Activated CD8-positive, alpha-beta T cell treated with anti-CD3 and anti-CD28 coated beads, Interleukin-2, amount 10 ng/mL, durations not matched to agents 7 days and 5 days (primary cell): ENCODE results near the gene DACH1. TPM values are rescaled to one million over a fixed set of nuclear protein-coding genes. Genes with fewer than 3 reads are reported as not detected.

Experiments used
- ATAC-seq: fragments of 150-1000 bp; cut with Tn5 transposase; one replicate; pipeline ENCODE4 v1.10.0; 2021; ENCODE audit warnings: moderate library complexity
- CTCF ChIA-PET: fragments of 350-600 bp; sonication (Branson Sonifier 250); formaldehyde crosslinking; loops from one replicate; lab custom pipeline; 2021; ENCODE audit warnings: antibody characterized with exemption; lab: Charles Lee
- POLR2A ChIA-PET: fragments of 350-600 bp; sonication (Branson Sonifier 250); formaldehyde crosslinking; loops from one replicate; lab custom pipeline; 2021; ENCODE audit warnings: antibody characterized with exemption; lab: Charles Lee
- DNase-seq: peaks from one replicate; pipeline ENCODE4 v3.0.0-alpha.2; 2020
- H3K27ac Mint-ChIP-seq: one replicate; pipeline ENCODE4 v1.8.0; 2021; ENCODE audit warnings: mild to moderate bottlenecking, mixed read lengths
- H3K27me3 Mint-ChIP-seq: one replicate; pipeline ENCODE4 v1.8.0; 2021; ENCODE audit warnings: low read depth, mixed read lengths
- H3K36me3 Mint-ChIP-seq: one replicate; pipeline ENCODE4 v1.8.0; 2021; ENCODE audit warnings: low read depth, mixed read lengths
- H3K4me1 Mint-ChIP-seq: one replicate; pipeline ENCODE4 v1.8.0; 2021; ENCODE audit warnings: low read depth, mixed read lengths
- H3K4me3 Mint-ChIP-seq: one replicate; pipeline ENCODE4 v1.8.0; 2021; ENCODE audit warnings: mild to moderate bottlenecking, mixed read lengths
- H3K9me3 Mint-ChIP-seq: one replicate; pipeline ENCODE4 v1.8.0; 2022; ENCODE audit warnings: mixed read lengths; ENCODE audit not compliant: insufficient read depth
- total RNA-seq, 2 experiments: library from RNA; stranded (reverse); gene quantifications; one replicate each; pipeline ENCODE4 v1.2.3, GENCODE V29; 2021

The DACH1 gene
- total RNA-seq, 2 experiments from 2014 or later, result not detected

- ChIA-PET CTCF (no interaction called here), POLR2A (no interaction called here)
- ATAC-seq (no peak), DNase-seq (no peak)
- no peaks in the 10 kb centered on the region for H3K9me3 Mint-ChIP-seq
- H3K36me3 Mint-ChIP-seq, result no peaks in the 10 kb centered on the region
- H3K4me3 Mint-ChIP-seq, result no peak overlapping the region
- H3K27me3 Mint-ChIP-seq, result no peaks in the 10 kb centered on the region
- no peaks in the 10 kb centered on the region for H3K4me1 Mint-ChIP-seq
- H3K27ac Mint-ChIP-seq, result no peak overlapping the region
Measured at GRCh38 chr13:71645467-71645866, 221.5 kb downstream of the DACH1 start.

GRCh38 chr13:71644579-71644978 is 222.4 kb downstream of the DACH1 start:
- no peaks in the 10 kb centered on the region for H3K9me3 Mint-ChIP-seq
- H3K4me3 Mint-ChIP-seq, result no peak overlapping the region
- no peak overlapping the region for H3K27ac Mint-ChIP-seq
- DNase-seq (no peak), ATAC-seq (no peak)
- ChIA-PET CTCF (no interaction called here), POLR2A (no interaction called here)
- no peaks in the 10 kb centered on the region for H3K4me1 Mint-ChIP-seq
- no peaks in the 10 kb centered on the region for H3K36me3 Mint-ChIP-seq
- no peaks in the 10 kb centered on the region for H3K27me3 Mint-ChIP-seq

- ATAC-seq, result no peak
Measured at GRCh38 chr13:71643448-71643860, 223.6 kb downstream of the DACH1 start.

GRCh38 chr13:71638751-71639150 is 228.3 kb downstream of the DACH1 start:
- Mint-ChIP-seq H3K4me3 (no peak overlapping the region), H3K9me3 (no peaks in the 10 kb centered on the region)

More at GRCh38 chr13:71643448-71643860, 223.6 kb downstream of the DACH1 start:
- H3K27me3 Mint-ChIP-seq, result no peaks in the 10 kb centered on the region
- H3K27ac Mint-ChIP-seq, result no peak overlapping the region
- DNase-seq, result no peak
- no peaks in the 10 kb centered on the region for H3K4me1 Mint-ChIP-seq
- ChIA-PET POLR2A (no interaction called here), CTCF (no interaction called here)
- no peak overlapping the region for H3K4me3 Mint-ChIP-seq
- no peaks in the 10 kb centered on the region for H3K9me3 Mint-ChIP-seq
- H3K36me3 Mint-ChIP-seq, result no peaks in the 10 kb centered on the region

GRCh38 chr13:71634602-71635443 is 232.2 kb downstream of the DACH1 start:
- POLR2A ChIA-PET, result no interaction called here
- Mint-ChIP-seq H3K27ac (no peak overlapping the region), H3K36me3 (no peaks in the 10 kb centered on the region), H3K4me1 (no peaks in the 10 kb centered on the region), H3K4me3 (no peak overlapping the region), H3K27me3 (no peaks in the 10 kb centered on the region), H3K9me3 (no peaks in the 10 kb centered on the region)
- CTCF ChIA-PET, result no interaction called here
- DNase-seq (no peak), ATAC-seq (no peak)

More at GRCh38 chr13:71638751-71639150, 228.3 kb downstream of the DACH1 start:
- Mint-ChIP-seq H3K4me1 (no peaks in the 10 kb centered on the region), H3K27me3 (no peaks in the 10 kb centered on the region), H3K27ac (no peak overlapping the region), H3K36me3 (no peaks in the 10 kb centered on the region)
- ChIA-PET CTCF (no interaction called here), POLR2A (no interaction called here)
- ATAC-seq (no peak), DNase-seq (no peak)

GRCh38 chr13:71634182-71634581 is 232.8 kb downstream of the DACH1 start:
- Mint-ChIP-seq H3K36me3 (no peaks in the 10 kb centered on the region), H3K27me3 (no peaks in the 10 kb centered on the region), H3K9me3 (no peaks in the 10 kb centered on the region), H3K4me3 (no peak overlapping the region), H3K4me1 (no peaks in the 10 kb centered on the region), H3K27ac (no peak overlapping the region)
- POLR2A ChIA-PET, result no interaction called here
- CTCF ChIA-PET, result no interaction called here
- ATAC-seq, result no peak
- DNase-seq, result no peak

GRCh38 chr13:71632721-71633120 is 234.3 kb downstream of the DACH1 start:
- Mint-ChIP-seq H3K9me3 (no peaks in the 10 kb centered on the region), H3K4me3 (no peak overlapping the region), H3K4me1 (no peaks in the 10 kb centered on the region), H3K27me3 (no peaks in the 10 kb centered on the region), H3K36me3 (no peaks in the 10 kb centered on the region), H3K27ac (no peak overlapping the region)
- DNase-seq (no peak), ATAC-seq (no peak)
- ChIA-PET POLR2A (no interaction called here), CTCF (no interaction called here)

GRCh38 chr13:71632206-71632605 is 234.8 kb downstream of the DACH1 start:
- no peaks in the 10 kb centered on the region for H3K4me1 Mint-ChIP-seq
- ChIA-PET CTCF (no interaction called here), POLR2A (no interaction called here)
- H3K27me3 Mint-ChIP-seq, result no peaks in the 10 kb centered on the region
- no peak overlapping the region for H3K4me3 Mint-ChIP-seq
- no peak for DNase-seq
- no peak for ATAC-seq
- H3K36me3 Mint-ChIP-seq, result no peaks in the 10 kb centered on the region
- no peak overlapping the region for H3K27ac Mint-ChIP-seq
- no peaks in the 10 kb centered on the region for H3K9me3 Mint-ChIP-seq

- Mint-ChIP-seq H3K9me3 (no peaks in the 10 kb centered on the region), H3K27ac (no peak overlapping the region), H3K4me1 (no peaks in the 10 kb centered on the region), H3K4me3 (no peak overlapping the region), H3K36me3 (no peaks in the 10 kb centered on the region), H3K27me3 (no peaks in the 10 kb centered on the region)
- ChIA-PET CTCF (no interaction called here), POLR2A (no interaction called here)
- no peak for DNase-seq
- no peak for ATAC-seq
Measured at GRCh38 chr13:71629167-71629566, 237.8 kb downstream of the DACH1 start.

- ATAC-seq, result no peak
- DNase-seq, result no peak
- Mint-ChIP-seq H3K9me3 (no peaks in the 10 kb centered on the region), H3K4me1 (no peaks in the 10 kb centered on the region), H3K36me3 (no peaks in the 10 kb centered on the region), H3K4me3 (no peak overlapping the region), H3K27me3 (no peaks in the 10 kb centered on the region), H3K27ac (no peak overlapping the region)
- ChIA-PET CTCF (no interaction called here), POLR2A (no interaction called here)
Measured at GRCh38 chr13:71626421-71627117, 240.4 kb downstream of the DACH1 start.

- Mint-ChIP-seq H3K9me3 (no peaks in the 10 kb centered on the region), H3K4me3 (no peak overlapping the region), H3K27me3 (no peaks in the 10 kb centered on the region), H3K27ac (no peak overlapping the region), H3K36me3 (no peaks in the 10 kb centered on the region), H3K4me1 (no peaks in the 10 kb centered on the region)
- ChIA-PET POLR2A (interaction anchor here (0.7 kb wide), 1 partner anchor 598 kb away, joined by 3 read pairs; no protein-coding TSS in a partner anchor), CTCF (no interaction called here)
- ATAC-seq, result no peak
- DNase-seq, result no peak
Measured at GRCh38 chr13:71625694-71626093, 241.3 kb downstream of the DACH1 start.
